Stimulated activated effector memory CD8-positive, alpha-beta T cell treated with anti-CD3 and anti-CD28 coated beads, Interleukin-12 subunit alpha, Interleukin-12 subunit beta, amount 100 ng/mL, for 72 hours (primary cell): ENCODE measurements around the gene SOCS1.

Experiments
- ATAC-seq: fragments of 150-1000 bp; cut with Tn5 transposase; 2 replicates; pipeline ENCODE4 v1.10.0; 2021
- DNase-seq, 2 donors: peaks; one replicate each; pipeline ENCODE4 v3.0.0; 2021 to 2022; ENCODE audit warnings: low spot score in 2 of 2
- H3K27ac Mint-ChIP-seq: one replicate; pipeline ENCODE4 v1.8.0; 2022; ENCODE audit warnings: mild to moderate bottlenecking, mixed read lengths
- H3K36me3 Mint-ChIP-seq: one replicate; pipeline ENCODE4 v1.8.0; 2022; ENCODE audit warnings: mild to moderate bottlenecking, mixed read lengths
- H3K4me1 Mint-ChIP-seq: one replicate; pipeline ENCODE4 v1.8.0; 2022; ENCODE audit warnings: mixed read lengths
- H3K4me3 Mint-ChIP-seq: one replicate; pipeline ENCODE4 v1.8.0; 2022; ENCODE audit warnings: mild to moderate bottlenecking, mixed read lengths
- H3K9me3 Mint-ChIP-seq: one replicate; pipeline ENCODE4 v1.8.0; 2022; ENCODE audit warnings: mixed read lengths

SOCS1 gene

DNA sequence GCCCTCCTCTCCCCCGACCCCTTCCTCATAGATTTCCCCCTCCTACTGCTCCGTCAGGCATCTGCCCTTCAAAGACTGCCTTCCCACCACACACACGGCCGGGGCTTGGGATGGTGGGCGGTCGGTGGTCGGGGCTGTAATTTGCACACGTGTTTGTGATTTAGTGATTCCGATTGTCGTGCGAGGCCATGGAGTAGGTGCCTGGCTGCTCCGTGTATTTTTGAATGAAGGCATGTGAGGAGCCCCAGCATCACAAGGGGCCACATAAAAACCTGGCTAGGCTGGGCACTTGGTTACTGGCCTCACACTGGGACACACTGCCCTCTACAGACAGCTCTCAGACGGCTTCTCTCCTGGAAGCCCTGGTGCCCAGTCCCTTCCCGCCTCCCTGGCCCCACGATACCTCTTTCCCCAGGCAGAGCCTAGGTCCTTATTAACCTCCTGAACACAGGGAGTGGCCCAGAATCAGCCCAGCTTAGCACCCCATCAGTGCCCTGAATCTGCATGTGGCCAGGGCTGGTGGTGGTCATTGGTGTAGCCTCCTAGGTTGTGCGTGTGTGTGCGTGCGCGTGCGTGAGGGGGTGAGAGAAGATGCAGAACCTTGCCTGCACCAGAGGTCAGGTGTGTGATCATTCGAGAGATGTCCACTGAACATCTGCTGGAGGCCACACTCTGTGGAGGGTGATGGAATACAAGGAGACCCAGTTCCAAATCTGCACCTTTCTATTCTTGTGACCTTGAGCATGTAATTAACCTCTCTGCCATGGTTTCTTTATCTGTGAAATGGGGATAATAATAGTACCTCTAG, 1.3 kb upstream of the SOCS1 start:
- Mint-ChIP-seq H3K4me3 (peak overlapping the region; percentile 95), H3K4me1 (peaks cover 42% of the 10 kb centered on the region), H3K9me3 (no peaks in the 10 kb centered on the region), H3K27ac (peak overlapping the region; percentile 98), H3K36me3 (peaks cover 51% of the 10 kb centered on the region)
- peak; percentile 29 for ATAC-seq
- DNase-seq, result peak in 1 of 2 donors; percentile 83

DNA sequence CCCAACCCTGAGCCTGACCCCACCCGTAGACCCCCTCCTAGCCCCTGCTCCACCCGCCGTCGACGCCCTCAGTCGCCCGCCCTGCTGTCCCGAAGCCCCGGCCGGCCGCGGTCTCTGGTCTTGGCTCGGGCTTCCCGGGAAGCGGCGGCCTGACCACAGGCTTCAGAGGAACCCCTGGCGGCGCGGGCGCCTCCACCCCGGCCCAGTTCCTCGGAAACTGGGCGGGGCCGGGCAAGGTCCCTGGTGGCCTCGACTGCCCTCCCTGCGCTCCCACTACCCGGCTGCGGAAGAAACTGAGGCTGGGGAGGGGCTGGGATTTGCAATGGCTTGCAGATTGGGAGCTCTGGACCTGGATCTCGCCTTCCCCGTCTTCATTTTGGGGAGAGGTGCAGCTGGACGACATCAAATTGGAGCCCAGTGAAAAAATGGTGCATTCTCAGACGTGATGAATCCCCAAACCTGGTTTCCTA, 692 bp upstream of the SOCS1 start:
- ATAC-seq, result no peak
- Mint-ChIP-seq H3K9me3 (no peaks in the 10 kb centered on the region), H3K4me1 (peaks cover 49% of the 10 kb centered on the region), H3K27ac (peak overlapping the region; percentile 98), H3K36me3 (peaks cover 58% of the 10 kb centered on the region), H3K4me3 (peak overlapping the region; percentile 95)
- DNase-seq, result no peak

DNA sequence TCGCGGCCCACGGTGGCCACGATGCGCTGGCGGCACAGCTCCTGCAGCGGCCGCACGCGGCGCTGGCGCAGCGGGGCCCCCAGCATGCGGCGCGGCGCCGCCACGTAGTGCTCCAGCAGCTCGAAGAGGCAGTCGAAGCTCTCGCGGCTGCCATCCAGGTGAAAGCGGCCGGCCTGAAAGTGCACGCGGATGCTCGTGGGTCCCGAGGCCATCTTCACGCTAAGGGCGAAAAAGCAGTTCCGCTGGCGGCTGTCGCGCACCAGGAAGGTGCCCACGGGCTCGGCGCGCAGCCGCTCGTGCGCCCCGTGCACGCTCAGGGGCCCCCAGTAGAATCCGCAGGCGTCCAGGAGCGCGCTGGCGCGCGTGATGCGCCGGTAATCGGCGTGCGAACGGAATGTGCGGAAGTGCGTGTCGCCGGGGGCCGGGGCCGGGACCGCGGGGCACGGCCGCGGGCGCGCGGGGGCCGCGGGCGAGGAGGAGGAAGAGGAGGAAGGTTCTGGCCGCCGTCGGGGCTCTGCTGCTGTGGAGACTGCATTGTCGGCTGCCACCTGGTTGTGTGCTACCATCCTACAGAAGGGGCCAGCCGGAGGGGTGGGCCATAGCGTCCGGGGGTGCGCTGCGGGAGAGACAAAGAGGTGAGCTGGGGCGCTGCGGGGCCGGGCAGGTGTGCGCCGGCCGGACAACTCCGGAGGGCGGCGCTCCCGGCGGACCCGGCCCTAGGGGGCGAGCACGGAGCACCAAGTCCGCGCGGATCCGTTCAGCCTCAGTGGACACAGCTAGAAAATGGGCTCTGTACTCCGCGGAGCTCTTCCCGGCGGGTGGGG, 879 bp downstream of the SOCS1 start:
- H3K27ac Mint-ChIP-seq, result peak overlapping the region; percentile 99
- ATAC-seq, result no peak
- H3K36me3 Mint-ChIP-seq, result peaks cover 73% of the 10 kb centered on the region
- peak overlapping the region; percentile 95 for H3K4me3 Mint-ChIP-seq
- no peaks in the 10 kb centered on the region for H3K9me3 Mint-ChIP-seq
- peak in 1 of 2 donors; percentile 52 for DNase-seq
- H3K4me1 Mint-ChIP-seq, result peaks cover 64% of the 10 kb centered on the region

DNA sequence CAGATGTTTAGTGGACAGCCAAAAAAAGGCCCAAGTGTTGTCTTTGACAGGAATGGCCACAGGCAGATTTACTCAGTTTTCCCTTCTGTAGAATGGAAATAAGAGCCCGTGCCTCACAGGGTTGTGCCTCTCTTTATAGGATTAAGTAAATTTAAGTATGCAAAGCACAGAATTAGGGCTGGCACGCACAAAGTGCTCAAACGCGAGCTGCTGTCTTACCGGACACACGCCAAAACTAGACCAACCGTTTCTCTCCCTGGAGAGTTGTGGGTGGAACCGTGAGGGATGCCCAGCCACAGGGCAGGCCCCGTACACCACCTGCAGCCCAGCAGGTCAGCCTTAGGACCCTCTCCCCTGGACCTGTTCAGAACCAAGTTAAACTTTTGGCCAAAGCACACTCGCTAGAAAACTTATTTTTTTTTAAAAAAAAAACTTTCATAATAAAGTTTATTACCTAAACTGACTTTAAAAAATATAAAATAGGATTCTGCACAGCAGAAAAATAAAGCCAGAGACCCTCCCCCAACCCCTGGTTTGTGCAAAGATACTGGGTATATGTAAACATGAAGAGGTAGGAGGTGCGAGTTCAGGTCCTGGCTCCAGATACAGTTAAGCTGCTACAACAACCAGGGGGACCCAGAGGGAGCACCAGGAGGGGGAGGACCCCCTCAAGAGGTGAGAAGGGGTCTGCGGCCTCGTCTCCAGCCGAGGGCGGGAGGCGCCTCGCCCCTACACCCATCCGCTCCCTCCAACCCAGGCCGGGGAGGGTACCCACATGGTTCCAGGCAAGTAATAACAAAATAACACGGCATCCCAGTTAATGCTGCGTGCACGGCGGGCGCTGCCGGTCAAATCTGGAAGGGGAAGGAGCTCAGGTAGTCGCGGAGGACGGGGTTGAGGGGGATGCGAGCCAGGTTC, 1.8 kb downstream of the SOCS1 start:
- DNase-seq (peak in 1 of 2 donors; percentile 74), ATAC-seq (no peak)
- Mint-ChIP-seq H3K4me1 (peaks cover 66% of the 10 kb centered on the region), H3K36me3 (peaks cover 82% of the 10 kb centered on the region), H3K4me3 (peak overlapping the region; percentile 95), H3K27ac (peak overlapping the region; percentile 99), H3K9me3 (no peaks in the 10 kb centered on the region)

DNA sequence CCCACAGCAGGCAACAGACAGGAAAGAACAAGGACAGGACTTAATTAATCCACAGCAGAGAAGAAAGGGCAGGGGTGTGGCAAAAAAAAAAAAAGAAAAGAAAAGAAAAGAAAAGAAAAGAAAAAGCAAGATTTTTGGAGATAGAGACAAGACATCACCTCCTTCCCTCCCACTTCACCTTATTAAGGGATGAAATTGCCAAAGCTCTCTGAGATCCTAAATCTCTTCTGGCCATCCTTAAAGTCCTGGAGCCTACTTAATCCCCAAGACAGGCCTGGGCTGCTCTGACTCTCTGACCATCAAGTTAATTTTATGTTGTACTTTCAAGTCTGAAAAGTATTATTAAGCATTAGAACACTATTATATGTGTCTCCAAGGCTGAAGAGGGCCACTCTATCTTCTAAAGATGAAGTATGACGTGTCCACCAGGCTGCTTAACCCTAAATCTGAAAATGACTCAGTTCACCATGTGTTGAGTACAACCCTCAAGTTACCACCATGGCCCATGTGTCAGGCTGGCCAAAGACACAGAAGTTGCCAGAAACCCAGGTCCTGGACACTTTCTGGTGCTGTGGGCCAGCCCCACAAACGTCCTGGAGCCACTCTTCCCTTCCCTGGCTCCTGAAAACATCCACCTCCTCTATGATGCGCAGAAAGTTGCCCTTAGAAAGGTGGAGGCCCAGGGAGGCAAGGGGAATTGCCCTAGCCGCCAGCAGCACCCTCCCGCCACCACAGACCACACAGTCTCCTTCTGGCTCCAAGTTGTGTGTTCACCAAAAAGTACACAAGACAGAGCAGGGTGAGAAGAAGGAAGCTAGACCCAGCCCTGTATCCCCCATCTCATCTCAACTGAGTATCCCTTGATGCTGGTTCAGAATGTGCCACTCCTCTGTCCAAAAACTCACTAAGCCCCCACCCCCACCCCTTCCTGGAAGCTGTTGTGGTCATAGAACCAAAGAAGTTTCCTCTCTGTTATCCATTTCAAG, 2.7 kb downstream of the SOCS1 start:
- peak overlapping the region; percentile 95 for H3K4me3 Mint-ChIP-seq
- peak overlapping the region; percentile 99 for H3K27ac Mint-ChIP-seq
- DNase-seq (peak in 1 of 2 donors; percentile 85), ATAC-seq (peak; percentile 60)
- H3K9me3 Mint-ChIP-seq, result no peaks in the 10 kb centered on the region
- peaks cover 61% of the 10 kb centered on the region for H3K4me1 Mint-ChIP-seq
- peaks cover 92% of the 10 kb centered on the region for H3K36me3 Mint-ChIP-seq

DNA sequence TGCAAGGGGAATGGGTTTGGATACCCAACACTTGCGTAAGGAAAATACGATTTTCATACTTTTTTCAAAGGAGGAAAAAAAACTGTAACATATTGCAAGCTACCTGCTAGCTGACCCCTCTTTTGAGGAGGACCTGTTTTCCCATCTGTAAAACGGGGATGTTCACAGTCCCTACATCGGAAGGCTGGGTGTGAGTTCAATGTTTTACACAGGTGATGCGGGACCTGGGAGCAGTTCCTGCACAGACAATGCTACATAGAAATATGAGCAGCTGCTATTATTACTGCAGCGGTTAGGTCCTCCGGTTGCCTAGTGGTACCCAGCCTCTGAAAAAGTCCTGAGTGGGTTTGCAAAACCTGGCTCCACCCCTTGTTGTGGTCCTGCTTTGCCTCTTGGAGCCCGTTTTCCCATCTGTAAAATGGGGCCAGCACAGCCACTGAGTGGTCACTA, 3.5 kb downstream of the SOCS1 start:
- H3K9me3 Mint-ChIP-seq, result no peaks in the 10 kb centered on the region
- DNase-seq (peak in 1 of 2 donors; percentile 73), ATAC-seq (no peak)
- H3K4me1 Mint-ChIP-seq, result peaks cover 60% of the 10 kb centered on the region
- peak overlapping the region; percentile 99 for H3K27ac Mint-ChIP-seq
- H3K4me3 Mint-ChIP-seq, result peak overlapping the region; percentile 95
- peaks cover 97% of the 10 kb centered on the region for H3K36me3 Mint-ChIP-seq

DNA sequence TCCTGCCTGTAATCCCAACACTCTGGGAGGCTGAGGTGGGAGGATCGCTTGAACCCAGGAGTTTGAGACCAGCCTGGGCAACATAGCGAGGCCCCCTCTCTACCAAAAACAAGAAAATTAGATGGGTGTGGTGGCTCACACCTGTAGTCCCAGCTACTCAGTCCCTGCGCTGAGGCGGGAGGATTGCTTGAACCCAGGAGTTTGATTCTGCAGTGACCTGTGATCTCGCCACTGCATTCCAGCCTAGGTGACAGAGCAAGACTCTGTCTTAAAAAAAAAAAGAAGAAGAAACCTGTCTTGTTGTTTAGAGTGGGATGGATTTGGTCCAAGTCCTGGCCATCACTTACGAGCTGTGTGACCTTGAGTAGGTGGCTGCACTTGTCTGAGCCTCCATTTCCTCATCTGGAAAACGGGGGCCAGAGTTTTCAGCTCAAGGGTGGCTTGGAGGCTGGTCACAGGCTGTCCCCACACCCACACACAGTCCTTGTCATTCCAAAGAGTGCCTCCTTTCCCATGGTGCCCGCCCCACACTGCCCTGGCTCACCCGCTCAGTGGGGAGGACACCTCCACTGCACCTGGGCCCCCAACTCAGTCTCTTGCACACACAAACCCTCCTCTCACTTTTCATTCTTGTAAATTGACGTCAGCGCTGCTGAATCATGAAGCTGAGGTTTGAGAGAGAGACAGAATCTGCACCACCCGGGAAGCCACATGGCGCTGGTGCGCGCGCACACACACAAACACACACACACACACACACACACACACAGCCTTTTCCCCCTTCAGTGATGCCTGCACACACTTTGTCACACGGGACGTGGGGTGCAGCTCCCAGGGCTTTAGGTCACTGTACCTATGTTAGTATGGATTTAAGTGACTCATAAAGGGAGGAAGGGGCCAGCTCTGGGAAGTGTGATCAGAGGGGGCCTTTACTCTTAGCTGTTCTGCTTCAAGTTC, 4.2 kb downstream of the SOCS1 start:
- Mint-ChIP-seq H3K9me3 (no peaks in the 10 kb centered on the region), H3K36me3 (peaks cover 97% of the 10 kb centered on the region), H3K27ac (peak overlapping the region; percentile 99), H3K4me3 (peak overlapping the region; percentile 95), H3K4me1 (peaks cover 60% of the 10 kb centered on the region)
- ATAC-seq (peak; percentile 31), DNase-seq (peak; percentile 63 to 89)

DNA sequence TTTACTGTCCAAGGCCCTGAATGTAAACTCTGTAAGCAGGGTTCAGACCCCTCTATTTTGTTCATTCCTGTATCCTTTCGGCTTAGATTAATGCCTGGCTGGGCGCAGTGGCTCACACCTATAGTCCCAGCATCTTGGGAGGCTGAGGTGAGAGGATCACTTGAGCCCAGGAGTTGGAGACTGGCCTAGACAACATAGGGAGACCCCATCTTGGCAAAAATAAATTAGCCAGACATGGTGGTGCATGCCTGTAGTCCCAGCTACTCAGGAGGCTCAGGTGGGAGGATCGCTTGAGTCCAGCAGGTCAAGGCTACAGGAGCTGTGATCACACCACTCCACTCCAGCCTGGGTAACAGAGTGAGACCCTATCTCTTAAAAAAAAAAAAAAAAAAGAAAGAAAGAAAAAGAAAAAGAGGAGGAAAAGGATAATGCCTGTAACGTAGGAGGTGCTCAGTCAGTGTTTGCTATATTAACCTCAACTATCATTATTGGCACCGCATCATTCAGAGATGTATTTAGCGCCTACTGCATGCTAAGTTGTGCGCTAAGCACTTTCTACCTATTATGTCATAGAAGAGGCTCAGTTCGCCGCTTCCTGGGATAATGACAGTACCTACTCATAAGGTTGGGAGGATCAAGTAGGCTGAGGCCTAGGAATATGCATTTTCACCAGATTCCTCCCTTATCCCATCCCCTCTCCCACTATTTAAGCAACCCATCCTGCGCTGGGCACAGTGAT, 5.0 kb downstream of the SOCS1 start:
- peak overlapping the region; percentile 99 for H3K27ac Mint-ChIP-seq
- peak overlapping the region; percentile 95 for H3K4me3 Mint-ChIP-seq
- H3K4me1 Mint-ChIP-seq, result peaks cover 67% of the 10 kb centered on the region
- no peak for DNase-seq
- H3K36me3 Mint-ChIP-seq, result peaks cover 92% of the 10 kb centered on the region
- ATAC-seq, result no peak
- no peaks in the 10 kb centered on the region for H3K9me3 Mint-ChIP-seq

DNA sequence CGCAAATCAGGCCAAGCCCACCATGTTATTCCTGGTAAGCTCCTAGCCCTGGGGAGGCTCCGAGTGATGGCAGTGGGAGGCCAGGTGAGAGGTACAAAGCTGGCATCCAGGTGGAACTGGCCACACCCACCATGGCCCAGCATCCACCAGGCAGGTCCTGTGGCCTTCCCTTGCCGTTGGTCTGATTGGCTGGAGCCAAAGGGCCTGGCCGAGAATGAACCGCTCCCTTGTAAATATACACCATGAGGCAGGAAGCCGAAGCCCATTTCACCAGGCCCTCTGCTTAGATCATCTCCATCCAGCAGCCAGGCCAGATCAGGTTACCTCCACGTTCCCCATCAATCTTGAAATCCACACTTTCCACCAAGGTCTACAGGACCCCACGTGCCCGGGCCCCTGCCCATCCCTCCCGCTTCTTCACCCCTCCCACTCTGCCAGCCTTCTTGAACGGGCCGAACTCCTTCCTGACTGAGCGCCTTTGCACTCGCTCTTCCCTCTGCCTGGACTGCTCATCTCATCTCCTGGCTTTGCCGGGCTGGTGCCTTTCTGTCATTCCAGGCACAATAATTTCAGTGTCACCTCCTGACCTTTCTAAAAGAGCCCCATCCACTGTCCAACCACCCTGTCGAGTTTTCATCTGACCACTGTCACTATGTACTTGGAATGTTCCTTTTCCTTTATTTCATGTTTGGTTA, 5.8 kb downstream of the SOCS1 start:
- peak in 1 of 2 donors; percentile 73 for DNase-seq
- Mint-ChIP-seq H3K4me3 (peak overlapping the region; percentile 95), H3K9me3 (no peaks in the 10 kb centered on the region), H3K4me1 (peaks cover 75% of the 10 kb centered on the region), H3K27ac (peak overlapping the region; percentile 99), H3K36me3 (peaks cover 85% of the 10 kb centered on the region)
- no peak for ATAC-seq

DNA sequence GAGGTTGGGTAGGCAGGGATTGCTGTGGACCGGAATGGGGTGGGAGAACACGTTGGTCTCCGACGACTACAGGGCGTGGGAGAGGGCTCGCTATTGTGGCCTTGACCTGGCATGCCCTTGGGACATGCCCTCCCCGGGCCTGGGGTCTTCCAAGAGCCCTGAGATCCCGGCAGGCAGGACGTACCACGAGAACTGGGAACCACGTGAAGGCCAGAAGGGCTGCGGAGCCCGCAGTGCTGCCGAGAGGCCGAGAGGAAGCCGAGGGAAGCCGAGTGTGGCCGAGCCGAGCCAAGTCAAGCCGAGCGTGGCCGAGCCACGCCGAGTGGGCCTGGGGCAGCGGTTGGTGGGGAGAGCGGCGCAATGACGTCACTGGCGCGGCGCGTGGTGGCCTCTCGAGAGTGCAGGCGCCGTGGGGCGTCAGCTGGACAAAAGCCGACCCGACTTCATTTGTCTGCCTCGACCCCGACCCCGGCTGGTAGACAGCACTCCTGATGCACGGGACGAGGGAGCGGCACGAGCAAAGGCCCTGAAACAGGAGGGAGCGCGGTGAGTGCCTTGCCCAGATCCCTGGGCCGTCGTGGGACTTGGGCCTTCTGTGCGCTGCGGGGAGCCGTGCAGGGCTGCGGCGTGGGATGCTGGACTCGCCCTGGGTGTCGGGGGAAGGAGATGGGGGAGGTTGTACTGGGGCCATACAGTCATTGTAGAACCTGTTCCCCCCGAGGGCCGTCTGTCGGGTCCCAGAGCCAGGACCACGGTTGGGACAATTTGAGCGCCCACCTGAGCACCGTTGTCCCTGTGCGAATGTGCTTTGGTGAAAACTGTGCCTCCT, 6.6 kb downstream of the SOCS1 start:
- Mint-ChIP-seq H3K27ac (peak overlapping the region; percentile 99), H3K9me3 (no peaks in the 10 kb centered on the region), H3K4me1 (peaks cover 78% of the 10 kb centered on the region), H3K36me3 (peaks cover 77% of the 10 kb centered on the region), H3K4me3 (no peak overlapping the region)
- DNase-seq, result peak in 1 of 2 donors; percentile 75
- no peak for ATAC-seq

DNA sequence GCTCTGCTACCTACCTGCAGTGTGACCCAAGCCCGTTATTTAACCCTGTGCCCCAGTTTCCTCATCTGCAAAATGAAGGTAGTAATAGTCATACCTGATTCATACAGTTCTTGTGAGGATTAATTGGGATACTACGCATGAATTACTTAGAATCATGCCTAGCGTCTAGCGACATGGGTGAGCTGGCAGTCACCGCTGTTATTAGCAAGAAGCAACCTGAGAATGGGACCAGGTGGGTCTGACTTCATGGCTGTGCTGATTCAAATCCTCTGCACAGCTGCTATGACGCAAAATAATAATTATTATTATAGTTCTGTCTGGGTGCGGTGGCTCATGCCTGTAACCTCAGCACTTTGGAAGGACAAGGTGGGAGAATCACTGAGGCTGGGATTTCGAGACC, 7.9 kb downstream of the SOCS1 start:
- Mint-ChIP-seq H3K9me3 (no peaks in the 10 kb centered on the region), H3K36me3 (peaks cover 64% of the 10 kb centered on the region), H3K27ac (no peak overlapping the region), H3K4me3 (peak overlapping the region; percentile 50), H3K4me1 (peaks cover 71% of the 10 kb centered on the region)
- no peak for ATAC-seq
- no peak for DNase-seq
